Endothelial cell of umbilical vein (primary cell): ENCODE results near the gene EFNA4. TPM values are rescaled to one million over a fixed set of nuclear protein-coding genes. Genes with fewer than 3 reads are reported as not detected.

Experiments
- BruUV-seq: library from RNA; stranded (reverse); fragments of 400-500 nt; replicated peaks from 2 replicates; lab custom pipeline; 2021; lab: Mats Ljungman, UMichigan
- CTCF ChIA-PET: fragments of 300-600, 350-600 bp; sonication (Branson Sonifier 250); formaldehyde crosslinking; loops from one replicate; lab custom pipeline; 2021; ENCODE audit warnings: antibody characterized with exemption, inconsistent platforms; lab: Charles Lee
- POLR2A ChIA-PET: fragments of 300-600, 350-600 bp; sonication (Branson Sonifier 250); formaldehyde crosslinking; loops from one replicate; lab custom pipeline; 2021; ENCODE audit warnings: antibody characterized with exemption, inconsistent platforms; lab: Charles Lee
- DNase-seq: peaks from one replicate; pipeline ENCODE4 v3.0.0-alpha.2; 2011; ENCODE audit warnings: low read depth, low spot score
- FAIRE-seq: peaks from 2 replicates; lab custom pipeline; 2011; peaks lifted over from hg19 to GRCh38; lab: Jason Lieb, UNC
- H2AFZ ChIP-seq: 2 replicates; pipeline ENCODE4 v1.6.0; 2012; ENCODE audit warnings: low read depth, low read length, control low read depth, inconsistent platforms
- H3K27ac ChIP-seq: 2 replicates; pipeline ENCODE4 v1.5.1; 2011; ENCODE audit warnings: low read depth, mild to moderate bottlenecking, control low read depth, low read length, moderate library complexity; ENCODE audit not compliant: insufficient read depth
- H3K27me3 ChIP-seq, 2 experiments: 2 replicates each; pipeline versions ENCODE4 v1.6.0 to v1.6.1; 2011; ENCODE audit warnings: low read length in 2 of 2, mixed read lengths in 1 of 2; ENCODE audit not compliant: control insufficient read depth in 2 of 2, insufficient read depth in 2 of 2
- H3K36me3 ChIP-seq, 2 experiments: 2 replicates in 1 of 2; 3 replicates in 1 of 2; pipeline ENCODE4 v1.5.1; 2011; ENCODE audit warnings: low read length in 2 of 2, mild to moderate bottlenecking in 1 of 2, moderate library complexity in 1 of 2; ENCODE audit not compliant: control insufficient read depth in 2 of 2, insufficient read depth in 2 of 2; ENCODE audit errors: extremely low read depth in 1 of 2
- H3K4me1 ChIP-seq: 3 replicates; pipeline ENCODE4 v1.5.1; 2011; ENCODE audit warnings: mild to moderate bottlenecking, low read length; ENCODE audit not compliant: control insufficient read depth, insufficient read depth; ENCODE audit errors: extremely low read depth
- H3K4me2 ChIP-seq: 2 replicates; pipeline ENCODE4 v1.6.1; 2011; ENCODE audit warnings: low read length, control low read depth, mixed read lengths; ENCODE audit not compliant: insufficient read depth
- H3K4me3 ChIP-seq, 3 experiments: fragments of 200-600 bp in 1 of 3; sonication (generic), shearing (Covaris generic) in 1 of 3; replicated peaks in 1 of 3; 2 replicates each; pipeline ENCODE4 v1.5.1; 2011 to 2016; ENCODE audit warnings: control low read depth in 3 of 3, low read length in 3 of 3, mild to moderate bottlenecking in 2 of 3, inconsistent platforms in 1 of 3, low read depth in 1 of 3, moderate library complexity in 1 of 3; ENCODE audit not compliant: insufficient read depth in 1 of 3
- H3K79me2 ChIP-seq: 2 replicates; pipeline ENCODE4 v1.6.0; 2012; ENCODE audit warnings: low read length, inconsistent platforms; ENCODE audit not compliant: control insufficient read depth, insufficient read depth
- H3K9ac ChIP-seq: replicated peaks from 2 replicates; pipeline ENCODE3; 2011; ENCODE audit warnings: low read length, control low read depth; ENCODE audit not compliant: insufficient read depth; ENCODE audit errors: extremely low read depth
- H3K9me1 ChIP-seq: replicated peaks from 3 replicates; pipeline ENCODE4 v1.6.0; 2011; ENCODE audit warnings: mild to moderate bottlenecking, low read length; ENCODE audit not compliant: control insufficient read depth, insufficient read depth; ENCODE audit errors: extremely low read depth
- H3K9me3 ChIP-seq: replicated peaks from 2 replicates; pipeline ENCODE4 v1.5.1; 2012; ENCODE audit warnings: low read length, inconsistent platforms; ENCODE audit not compliant: control insufficient read depth, insufficient read depth
- H4K20me1 ChIP-seq: replicated peaks from 2 replicates; pipeline ENCODE3; 2011; ENCODE audit warnings: mild to moderate bottlenecking, low read length; ENCODE audit not compliant: control insufficient read depth, insufficient read depth; ENCODE audit errors: extremely low read depth
- EZH2 ChIP-seq: IDR thresholded peaks from 2 replicates; pipeline ENCODE4 v1.6.1; 2012; ENCODE audit warnings: borderline replicate concordance, low read depth, mild to moderate bottlenecking, moderate library complexity, low read length, inconsistent platforms; ENCODE audit not compliant: severe bottlenecking
- FOS ChIP-seq: IDR thresholded peaks from 2 replicates; pipeline ENCODE4 v1.6.1; 2011; ENCODE audit warnings: mild to moderate bottlenecking, low read length, moderate library complexity, borderline replicate concordance; ENCODE audit not compliant: insufficient read depth
- GATA2 ChIP-seq: IDR thresholded peaks from 2 replicates; pipeline ENCODE4 v1.7.0; 2011; ENCODE audit warnings: low read depth, mild to moderate bottlenecking, moderate library complexity, mixed read lengths, low read length; ENCODE audit not compliant: insufficient read length, insufficient read depth
- JUN ChIP-seq: IDR thresholded peaks from 2 replicates; pipeline ENCODE4 v1.6.1; 2011; ENCODE audit warnings: borderline replicate concordance, low read depth; ENCODE audit not compliant: insufficient read length, insufficient read depth
- MYC ChIP-seq: IDR thresholded peaks from one replicate; pipeline ENCODE4 v1.6.1; 2011; ENCODE audit warnings: mild to moderate bottlenecking, low read depth, low read length
- POLR2A ChIP-seq: IDR thresholded peaks from 2 replicates; pipeline ENCODE4 v1.6.1; 2012; ENCODE audit warnings: low read depth, mild to moderate bottlenecking, control low read depth, low read length
- POLR2AphosphoS5 ChIP-seq: IDR thresholded peaks from 2 replicates; pipeline ENCODE4 v1.6.1; 2012; ENCODE audit warnings: low read depth, mild to moderate bottlenecking, control low read depth, low read length, moderate library complexity; ENCODE audit not compliant: insufficient read depth
- dilution Hi-C: fragments of 300-500 bp; cut with MboI; formaldehyde crosslinking; loops from one replicate; pipeline ENCODE4 v1.15.0; 2019; ENCODE audit warnings: low sequenced_read_pairs; ENCODE audit not compliant: extremely low pct_ligation_motif_present
- intact Hi-C: fragments of 100-400 bp; cut with micrococcal nuclease; formaldehyde crosslinking; loops from one replicate; pipeline ENCODE4 v1.10.0; 2022
- polyA plus RNA-seq, 4 experiments: library from polyadenylated mRNA; depleted of rRNA in 3 of 4; stranded (reverse) in 3 of 4; unstranded in 1 of 4; fragments of >200 nt; gene quantifications; 2 replicates each; pipeline versions ENCODE4 v1.2.1 to v1.2.3, GENCODE V29; 2011 to 2012; ENCODE audit warnings: missing spikeins in 1 of 4
- total RNA-seq: library from RNA; stranded (reverse); gene quantifications from 2 replicates; pipeline ENCODE4 v1.2.3, GENCODE V29; 2021
- TF ChIP-seq, protein P1 (sequence below): IDR thresholded peaks from 2 replicates; pipeline ENCODE4 v1.6.1; 2011; ENCODE audit not compliant: insufficient read depth, insufficient read length
- TF ChIP-seq, protein P2 (sequence below), 2 donors: IDR thresholded peaks; 1 replicate in 1 of 2; 2 replicates in 1 of 2; pipeline ENCODE4 v1.5.1; 2011; ENCODE audit warnings: low read length in 2 of 2, mild to moderate bottlenecking in 2 of 2, moderate library complexity in 2 of 2, control low read depth in 1 of 2, inconsistent platforms in 1 of 2, low read depth in 1 of 2; ENCODE audit not compliant: insufficient read depth in 1 of 2; ENCODE audit errors: extremely low read depth in 1 of 2

Gene EFNA4
- total and polyA plus RNA-seq, 2 donors (not counting 3 experiments of a cell fraction or from before 2014, with no cell fraction given) = 16.5 to 25.2 TPM

GRCh38 chr1:155106862-155107261, 43.3 kb downstream of the EFNA4 start:
- POLR2A ChIA-PET = no interaction called here
- Histone ChIP-seq H3K27ac (no peak overlapping the region), H3K4me3 (no peak overlapping the region), H4K20me1 (no peaks in the 10 kb centered on the region), H3K4me1 (peaks cover 3% of the 10 kb centered on the region), H3K9me1 (no peaks in the 10 kb centered on the region), H3K9me3 (no peaks in the 10 kb centered on the region), H3K9ac (no peak overlapping the region), H2AFZ (no peak overlapping the region), H3K36me3 (no peaks in the 10 kb centered on the region), H3K4me2 (no peak overlapping the region), H3K27me3 (peaks cover 6 to 9% of the 10 kb centered on the region in 2 experiments), H3K79me2 (no peaks in the 10 kb centered on the region)
- TF ChIP-seq, protein P1, sequence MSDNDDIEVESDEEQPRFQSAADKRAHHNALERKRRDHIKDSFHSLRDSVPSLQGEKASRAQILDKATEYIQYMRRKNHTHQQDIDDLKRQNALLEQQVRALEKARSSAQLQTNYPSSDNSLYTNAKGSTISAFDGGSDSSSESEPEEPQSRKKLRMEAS = no peak
- TF ChIP-seq JUN (no peak), FOS (no peak), POLR2AphosphoS5 (no peak), EZH2 (no peak), MYC (no peak), POLR2A (no peak), GATA2 (no peak)
- TF ChIP-seq, protein P2, sequence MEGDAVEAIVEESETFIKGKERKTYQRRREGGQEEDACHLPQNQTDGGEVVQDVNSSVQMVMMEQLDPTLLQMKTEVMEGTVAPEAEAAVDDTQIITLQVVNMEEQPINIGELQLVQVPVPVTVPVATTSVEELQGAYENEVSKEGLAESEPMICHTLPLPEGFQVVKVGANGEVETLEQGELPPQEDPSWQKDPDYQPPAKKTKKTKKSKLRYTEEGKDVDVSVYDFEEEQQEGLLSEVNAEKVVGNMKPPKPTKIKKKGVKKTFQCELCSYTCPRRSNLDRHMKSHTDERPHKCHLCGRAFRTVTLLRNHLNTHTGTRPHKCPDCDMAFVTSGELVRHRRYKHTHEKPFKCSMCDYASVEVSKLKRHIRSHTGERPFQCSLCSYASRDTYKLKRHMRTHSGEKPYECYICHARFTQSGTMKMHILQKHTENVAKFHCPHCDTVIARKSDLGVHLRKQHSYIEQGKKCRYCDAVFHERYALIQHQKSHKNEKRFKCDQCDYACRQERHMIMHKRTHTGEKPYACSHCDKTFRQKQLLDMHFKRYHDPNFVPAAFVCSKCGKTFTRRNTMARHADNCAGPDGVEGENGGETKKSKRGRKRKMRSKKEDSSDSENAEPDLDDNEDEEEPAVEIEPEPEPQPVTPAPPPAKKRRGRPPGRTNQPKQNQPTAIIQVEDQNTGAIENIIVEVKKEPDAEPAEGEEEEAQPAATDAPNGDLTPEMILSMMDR (IDR thresholded peaks at IDR 0.05; ENCODE audit: extremely low read depth in 1 of 2, insufficient read depth in 1 of 2, low read depth in 1 of 2, low read length in 2 of 2) = no peak
- intact Hi-C loops (no loop called here), dilution Hi-C loops (no loop called here)
- FAIRE-seq (no peak), DNase-seq (no peak)
- CTCF ChIA-PET = interaction anchor here (1.0 to 5.9 kb wide), 5 partner anchors 9 to 60 kb away, joined by 3 to 37 read pairs (median 5); no protein-coding TSS in a partner anchor
- no TSS peak for BruUV-seq
